Heart left ventricle (tissue), 16 donors: ENCODE results near the gene ZNF397. TPM values are rescaled to one million over a fixed set of nuclear protein-coding genes. Genes with fewer than 3 reads are reported as not detected.
"Not testable (repeated sequence)": the region's sequence is repeated elsewhere in the genome, so short reads cannot be mapped to it uniquely, and the experiment has no call there.

ENCODE experiments used
- ATAC-seq, 4 donors: fragments of 200-7000 bp; cut with Tn5 transposase; one replicate each; pipeline ENCODE4 v1.9.1; 2020 to 2022; ENCODE audit warnings: moderate library complexity in 4 of 4, mild to moderate bottlenecking in 3 of 4, moderate number of reproducible peaks in 1 of 4
- DNase-seq, 5 donors: peaks; one replicate each; pipeline ENCODE4 v3.0.0-alpha.2; 2020
- H3K27ac ChIP-seq, 12 donors: fragments of 200-600 bp; sonication (generic) in 4 of 12; one replicate each; pipeline versions ENCODE4 v1.5.0 to v1.8.0; 2016 to 2022; ENCODE audit warnings: mild to moderate bottlenecking in 2 of 12
- H3K27me3 ChIP-seq, 9 donors: fragments of 200-600 bp; sonication (generic) in 2 of 9; one replicate each; pipeline versions ENCODE4 v1.5.1 to v1.8.0; 2016 to 2022; ENCODE audit warnings: mild to moderate bottlenecking in 3 of 9
- H3K36me3 ChIP-seq, 9 donors: fragments of 200-600 bp; sonication (generic) in 2 of 9; one replicate each; pipeline versions ENCODE4 v1.5.0 to v1.8.0; 2018 to 2022; ENCODE audit warnings: mild to moderate bottlenecking in 2 of 9
- H3K4me1 ChIP-seq, 12 donors: fragments of 200-600 bp; sonication (generic) in 4 of 12; one replicate each; pipeline versions ENCODE4 v1.5.0 to v1.8.0; 2016 to 2022; ENCODE audit warnings: mild to moderate bottlenecking in 3 of 12
- H3K4me3 ChIP-seq, 12 donors: fragments of 200-600 bp; sonication (generic) in 4 of 12; one replicate each; pipeline versions ENCODE4 v1.5.0 to v1.8.0; 2017 to 2022; ENCODE audit warnings: mild to moderate bottlenecking in 9 of 12, moderate library complexity in 4 of 12
- H3K9me3 ChIP-seq, 12 donors: fragments of 200-600 bp; sonication (generic) in 4 of 12; one replicate each; pipeline versions ENCODE4 v1.5.0 to v1.8.0; 2016 to 2022; ENCODE audit warnings: mild to moderate bottlenecking in 1 of 12
- CTCF ChIP-seq, 12 donors: fragments of 200-600 bp; sonication (generic) in 4 of 12; IDR thresholded peaks; one replicate each; pipeline versions ENCODE4 v1.5.0 to v1.8.0; 2018 to 2022; ENCODE audit warnings: antibody characterized with exemption in 12 of 12, mild to moderate bottlenecking in 5 of 12
- POLR2A ChIP-seq, 2 donors: fragments of 450-650 bp; IDR thresholded peaks; one replicate each; pipeline ENCODE4 v1.6.1; 2017; ENCODE audit warnings: antibody characterized with exemption in 2 of 2, mild to moderate bottlenecking in 2 of 2, moderate library complexity in 2 of 2
- whole genome bisulfite sequencing, 4 donors: extraction: QIAGEN DNeasy Blood & Tissue Kit in 2 of 4; methylation state at CpG; one replicate each; pipeline versions ENCODE4 v1.1.5 to v1.1.7; 2013 to 2018; 5-methylcytosine and 5-hydroxymethylcytosine counted together
- intact Hi-C, 10 donors: fragments of 100-400 bp; cut with DNase I; formaldehyde crosslinking; loops; one replicate each; pipeline versions ENCODE4 v1.11.1 to v1.14.2; 2022
- polyA plus RNA-seq, 2 donors: library from polyadenylated mRNA; stranded (reverse); fragments of 200-250 nt; gene quantifications; one replicate each; pipeline ENCODE4 v1.2.3, GENCODE V29; 2013
- total RNA-seq, 9 donors: library from RNA; depleted of rRNA in 2 of 9; stranded (reverse); fragments of >200 nt in 2 of 9; fragmentation: NEBNext Ultra II Directional in 3 of 9; extraction: Animal tissue kit (Norgen Biotek cat#: 25700) in 3 of 9; gene quantifications; one replicate each; pipeline versions ENCODE4 v1.1.0 to v1.2.4, GENCODE V29; 2016 to 2023
- donor health status: ischemic (EF 13 %, LVEDD 7.1; RV severe dilation, severe dysfunction).
- donor health status: healthy with polysubstance abuse.
- donor health status: DM: no; HTN: yes; CAD: no.
- donor health status: DM: no; HTN: no; CAD: no.
- donor health status: ischemic (EF 25% LVEDD 6.9; RV normal size, moderate dysfunction).
- donor health status: ischemic (EF 25% LVEDD 5.7; RV mildly dilated, moderate dysfunction).
- donor health status: healthy.
- donor health status: DM: yes; HTN: yes; CAD: no.
- donor health status: ischemic (EF 35%, LVEDD 5.7; RV mildly dilated, moderate dysfunction).
- donor health status: nonischemic (EF 11% LVEDD 7.7; RV severe dilation, severe dysfunction).
- donor health status: DM: yes; HTN: yes; CAD: no.
- donor health status: PGD.
- donor health status: ischemic (EF 29% LVEDD 5.4; RV normal size, mild dysfunction).
- donor health status: nonischemic (EF 23%, LVEDD 6.1; RV moderate dilation, normal function).

Gene ZNF397
- total and polyA plus RNA-seq, 11 donors: 7.8 to 20.0 (median 13.8) TPM

- TF ChIP-seq POLR2A (IDR thresholded peaks at IDR 0.05): no peak
- TF ChIP-seq CTCF (IDR thresholded peaks at IDR 0.05): no peak
- H3K4me3 ChIP-seq: no peak overlapping the region
- ATAC-seq: no peak
- peaks cover 0 to 11% (median 0%) of the 10 kb centered on the region in 12 donors for H3K9me3 ChIP-seq
- H3K36me3 ChIP-seq: no peaks in the 10 kb centered on the region
- H3K4me1 ChIP-seq: peaks cover 0 to 22% (median 4%) of the 10 kb centered on the region in 12 donors
- no peak overlapping the region for H3K27ac ChIP-seq
- intact Hi-C loops: no loop called here
- WGBS, 4 donors: 68 to 96% (median 80%) methylated on average over 2 of the region's 2 CpGs
- no peak for DNase-seq
- H3K27me3 ChIP-seq: no peaks in the 10 kb centered on the region
Measured at GRCh38 chr18:35205199-35205712, 35.6 kb upstream of the ZNF397 start.

- H3K27me3 ChIP-seq, DNase-seq, H3K4me3 ChIP-seq, ATAC-seq, H3K27ac ChIP-seq, H3K36me3 ChIP-seq, intact Hi-C loops: not testable (repeated sequence)
- WGBS, 4 donors: 93 to 96% (median 94%) methylated on average over 12 to 25 of the region's 30 CpGs
- Histone ChIP-seq H3K4me1 (peaks cover 0 to 22% (median 4%) of the 10 kb centered on the region in 12 donors), H3K9me3 (peaks cover 0 to 11% (median 0%) of the 10 kb centered on the region in 12 donors)
Measured at GRCh38 chr18:35205746-35206458, 34.9 kb upstream of the ZNF397 start.

- 89 to 100% (median 93%) methylated on average over 1 of the region's 1 CpG for WGBS, 4 donors
- H3K9me3 ChIP-seq: no peaks in the 10 kb centered on the region
- H3K27me3 ChIP-seq: no peaks in the 10 kb centered on the region
- no peaks in the 10 kb centered on the region for H3K36me3 ChIP-seq
- TF ChIP-seq CTCF (IDR thresholded peaks at IDR 0.05): no peak
- TF ChIP-seq POLR2A (IDR thresholded peaks at IDR 0.05): no peak
- DNase-seq (no peak), ATAC-seq (no peak)
- H3K4me1 ChIP-seq: no peaks in the 10 kb centered on the region
- no peak overlapping the region for H3K4me3 ChIP-seq
- intact Hi-C loops: no loop called here
- no peak overlapping the region for H3K27ac ChIP-seq
Measured at GRCh38 chr18:35215026-35215425, 25.8 kb upstream of the ZNF397 start.

- H3K9me3 ChIP-seq, H3K27ac ChIP-seq, ATAC-seq, H3K4me3 ChIP-seq, H3K36me3 ChIP-seq, DNase-seq, H3K4me1 ChIP-seq, H3K27me3 ChIP-seq, intact Hi-C loops: not testable (repeated sequence)
- 84 to 85% (median 85%) methylated on average over 10 of the region's 10 CpGs for WGBS, 4 donors
Measured at GRCh38 chr18:35216611-35217010, 24.2 kb upstream of the ZNF397 start.

GRCh38 chr18:35219331-35219730 lies 21.5 kb upstream of the ZNF397 start:
- intact Hi-C loops, H3K9me3 ChIP-seq, DNase-seq, H3K4me1 ChIP-seq, H3K4me3 ChIP-seq, H3K27ac ChIP-seq, H3K27me3 ChIP-seq, ATAC-seq, H3K36me3 ChIP-seq: not testable (repeated sequence)
- WGBS, 4 donors: 88 to 96% (median 91%) methylated on average over 4 of the region's 4 CpGs
